GM19372 (cell line): ENCODE measurements around the gene AIMP2.
"Not testable (repeated sequence)": the region's sequence is repeated elsewhere in the genome, so short reads cannot be mapped to it uniquely, and the experiment has no call there.

Experiments
- ATAC-seq: cut with Tn5 transposase; IDR thresholded peaks from one replicate; pipeline ENCODE4 v1.9.1; 2021; ENCODE audit warnings: mild to moderate bottlenecking, low read depth, moderate library complexity; ENCODE audit not compliant: unreplicated experiment

AIMP2 gene

DNA sequence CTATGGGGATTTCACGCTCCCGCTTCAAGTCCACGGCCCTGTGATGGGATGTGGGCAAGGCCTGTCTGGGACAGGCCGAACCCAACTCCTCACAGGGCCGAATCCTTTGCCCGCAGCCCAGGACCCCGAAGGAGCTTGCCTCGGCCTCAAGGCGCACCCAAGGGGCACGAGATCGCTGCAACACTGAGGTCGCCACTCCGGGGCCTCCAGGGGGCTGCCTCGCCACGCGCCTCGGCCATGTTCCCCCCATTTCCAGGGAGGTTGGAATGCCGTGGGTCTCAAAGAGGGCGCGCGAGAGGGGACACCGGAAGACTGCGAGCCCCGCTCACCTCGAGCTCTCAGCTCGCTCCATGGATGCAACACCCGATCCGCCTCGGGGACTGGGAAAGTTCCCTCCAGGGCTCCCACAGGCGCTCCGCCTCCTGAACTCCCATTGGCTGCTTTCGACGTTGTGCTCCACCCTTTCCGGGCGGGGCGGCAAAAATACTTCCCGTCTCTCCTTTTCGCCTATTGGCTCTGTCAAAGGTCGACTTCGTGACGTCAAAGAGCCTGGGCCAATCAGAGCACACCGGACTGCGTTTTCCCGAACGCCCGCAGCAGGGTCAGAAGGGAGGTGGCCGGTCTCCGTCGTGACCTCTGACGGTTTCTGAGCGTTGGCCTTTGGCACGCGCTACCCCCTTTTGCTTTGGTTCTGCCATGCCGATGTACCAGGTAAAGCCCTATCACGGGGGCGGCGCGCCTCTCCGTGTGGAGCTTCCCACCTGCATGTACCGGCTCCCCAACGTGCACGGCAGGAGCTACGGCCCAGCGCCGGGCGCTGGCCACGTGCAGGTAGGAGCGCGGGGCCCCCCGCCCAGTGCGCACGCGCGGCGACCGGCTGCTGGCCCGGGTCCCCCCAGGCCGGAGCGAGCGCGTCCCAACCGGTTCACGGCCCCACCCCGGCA lies at the start of gene AIMP2, which contains the start of gene PMS2:
Gene AIMP2 (plus strand): TSS at position 605 of the 944 bp plus-strand sequence. CDS start 92 bp downstream, at position 697.
Gene PMS2 (minus strand): TSS at position 382 of the 944 bp plus-strand sequence. CDS start 30 bp downstream, at position 352.
- peak; percentile 94 for ATAC-seq

DNA sequence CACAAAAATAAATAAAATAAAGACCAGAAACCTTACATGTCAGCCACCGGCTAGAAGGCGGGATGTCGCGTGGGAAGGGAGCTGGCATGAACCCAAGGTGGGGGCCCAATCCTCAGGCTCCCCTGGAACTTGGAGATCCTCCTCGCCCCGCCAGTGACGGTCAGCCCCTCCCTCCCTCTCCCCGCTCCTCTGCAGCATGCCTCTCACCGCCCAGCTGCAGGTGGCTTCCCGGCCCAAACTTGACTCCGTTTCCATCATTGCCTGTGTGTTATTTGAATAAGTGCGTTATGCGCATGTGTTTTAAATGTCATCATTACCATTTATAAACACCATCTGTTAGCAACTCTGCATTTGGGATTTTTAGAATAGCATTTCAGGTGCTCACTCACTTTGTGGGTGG lies 45.9 kb upstream of the AIMP2 start:
- ATAC-seq, result not testable (repeated sequence)

DNA sequence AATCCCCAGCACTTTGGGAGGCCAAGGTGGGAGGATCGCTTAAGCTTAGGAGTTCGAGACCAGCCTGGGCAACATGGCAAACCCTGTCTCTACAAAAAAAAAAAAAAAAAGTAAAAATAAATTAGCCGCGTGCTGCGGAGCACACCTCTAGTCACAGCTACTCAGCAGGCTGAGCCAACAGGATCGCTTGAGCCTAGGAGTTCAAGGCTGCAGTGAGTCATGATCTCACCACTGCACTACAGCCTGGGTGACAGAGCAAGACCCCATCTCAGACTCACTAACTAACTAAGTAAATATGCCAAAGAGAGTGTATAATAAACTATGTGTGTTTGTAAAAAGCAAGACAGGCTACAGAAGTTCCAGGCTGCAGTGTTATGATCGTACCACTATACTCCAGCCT lies 45.3 kb upstream of the AIMP2 start:
- not testable (repeated sequence) for ATAC-seq

DNA sequence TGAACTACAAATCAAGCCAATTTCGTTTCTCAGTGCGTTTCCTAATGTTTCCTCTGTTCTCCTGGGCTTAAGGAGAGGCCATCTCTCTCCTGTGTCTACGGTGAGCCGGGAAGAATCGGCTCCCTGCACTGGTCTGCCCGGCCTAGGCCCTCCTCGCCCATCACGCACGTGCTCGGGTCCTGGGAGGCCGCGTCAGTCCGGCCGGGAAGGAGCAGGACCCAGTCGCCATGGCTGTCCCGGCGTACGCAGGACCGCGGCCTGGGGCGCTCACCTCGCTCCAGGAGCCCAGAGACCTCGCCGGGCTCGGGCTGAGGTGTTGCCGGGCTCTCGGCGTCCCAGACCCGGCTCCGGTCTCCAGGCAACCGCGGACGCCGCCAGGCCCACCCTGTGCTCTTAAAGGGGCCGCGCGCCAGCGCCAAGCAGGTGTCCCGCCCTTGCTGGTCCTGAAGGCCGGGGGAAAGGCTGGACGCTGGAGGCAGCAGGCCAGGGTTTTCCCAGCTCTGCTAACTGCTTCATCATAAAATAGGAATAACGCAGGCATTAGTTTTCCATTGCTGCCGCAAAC lies 38.6 kb upstream of the AIMP2 start, which contains the start of gene RSPH10B:
Gene RSPH10B (minus strand): TSS at position 343 of the 565 bp plus-strand sequence. CDS start 3,573 bp downstream, outside the sequence.
- not testable (repeated sequence) for ATAC-seq

DNA sequence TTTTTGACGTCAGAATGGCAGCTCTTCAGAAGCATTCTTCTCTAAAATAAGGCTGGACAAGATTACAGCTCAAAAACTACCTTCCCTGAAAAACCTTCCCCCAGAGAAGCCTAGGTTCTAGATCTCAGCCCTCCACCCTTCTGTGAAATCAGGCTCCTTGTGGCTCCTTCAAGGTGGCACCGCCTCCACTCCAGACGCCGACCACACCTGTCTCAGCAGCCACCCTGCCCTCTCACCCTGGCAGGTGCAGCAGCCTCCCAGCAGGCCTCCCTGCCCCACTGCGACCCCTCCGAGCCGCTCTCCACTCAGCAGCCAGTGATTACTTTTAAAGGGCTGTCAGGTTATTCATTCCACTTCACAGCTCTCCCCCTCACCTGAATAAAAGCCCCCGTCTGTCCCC lies 35.5 kb upstream of the AIMP2 start:
- not testable (repeated sequence) for ATAC-seq

DNA sequence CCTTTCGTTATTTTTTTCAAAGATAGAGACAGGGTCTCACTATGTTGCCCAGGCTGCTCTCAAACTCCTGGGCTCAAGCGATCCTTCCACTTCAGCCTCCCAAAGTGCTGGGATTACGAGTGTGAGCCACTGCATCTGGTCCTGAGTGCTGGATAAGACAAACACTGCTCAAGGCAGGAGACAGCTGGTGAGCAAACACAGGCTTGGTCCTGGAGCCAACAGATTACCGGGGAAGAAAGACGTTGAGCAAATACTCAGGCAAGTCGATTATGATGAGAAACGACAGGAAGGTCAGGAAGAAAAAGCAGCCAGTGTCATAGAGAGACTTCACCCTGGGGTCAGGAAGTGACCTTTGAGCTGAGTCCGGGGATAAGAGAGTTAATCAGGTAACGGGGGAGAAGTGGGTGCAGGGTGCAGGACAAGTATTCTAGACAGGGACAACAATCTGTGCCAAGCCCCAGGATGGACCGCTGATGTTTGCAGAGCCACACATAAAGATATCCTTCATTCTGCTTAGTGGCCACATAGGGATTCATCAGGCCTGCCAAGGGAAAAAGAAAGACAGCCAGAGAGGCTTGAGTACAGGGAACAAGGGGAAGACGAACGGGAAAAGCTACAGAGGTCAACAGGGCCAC lies 29.3 kb upstream of the AIMP2 start:
- ATAC-seq, result not testable (repeated sequence)

DNA sequence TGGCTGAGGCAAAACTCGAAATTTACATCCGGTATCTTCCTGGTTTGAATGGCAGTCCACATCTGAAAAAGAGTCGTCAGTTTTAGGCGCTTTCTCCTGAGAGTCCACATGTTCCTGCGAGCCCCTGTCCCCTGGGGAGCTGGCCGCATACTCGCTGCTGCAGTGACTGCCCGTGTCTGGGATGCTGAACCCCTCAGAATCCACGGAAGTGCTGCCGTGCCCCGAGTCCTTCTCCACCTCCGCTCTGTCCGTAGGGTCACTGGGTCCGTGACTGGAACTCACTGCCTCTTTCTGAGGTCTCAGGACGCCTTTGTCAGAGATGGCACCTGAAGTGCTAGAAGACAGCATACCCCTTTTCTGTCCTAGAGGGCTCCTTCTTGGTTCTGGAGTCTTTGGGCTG lies 22.0 kb upstream of the AIMP2 start:
- ATAC-seq, result not testable (repeated sequence)

DNA sequence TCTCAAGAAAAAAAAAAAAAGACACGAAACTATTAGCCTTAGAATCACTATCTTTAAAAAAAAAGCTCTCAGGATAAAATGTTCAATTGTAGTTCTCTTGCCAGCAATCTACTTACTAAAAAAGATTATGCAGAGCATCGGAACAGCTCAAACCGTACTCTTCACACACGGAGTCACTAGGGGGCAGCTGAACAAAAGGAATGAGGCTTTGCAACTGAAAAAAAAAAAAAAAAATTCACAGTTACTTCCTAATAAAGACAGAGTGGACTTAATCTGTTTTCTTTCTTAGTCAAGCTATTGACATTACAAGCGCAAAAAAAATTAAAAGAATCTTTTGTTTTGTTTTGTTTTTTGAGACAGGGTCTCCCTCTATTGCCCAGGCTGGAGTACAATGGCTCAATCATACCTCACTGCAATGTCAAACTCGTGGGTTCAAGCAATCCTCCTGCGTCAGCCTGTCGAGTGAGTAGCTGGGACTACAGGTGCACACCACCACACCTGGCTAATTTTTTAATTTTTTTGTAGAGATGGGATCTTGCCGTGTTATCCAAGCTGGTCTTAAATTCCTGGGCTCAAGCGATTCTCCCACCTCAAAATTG lies 11.8 kb upstream of the AIMP2 start:
- ATAC-seq, result no peak

DNA sequence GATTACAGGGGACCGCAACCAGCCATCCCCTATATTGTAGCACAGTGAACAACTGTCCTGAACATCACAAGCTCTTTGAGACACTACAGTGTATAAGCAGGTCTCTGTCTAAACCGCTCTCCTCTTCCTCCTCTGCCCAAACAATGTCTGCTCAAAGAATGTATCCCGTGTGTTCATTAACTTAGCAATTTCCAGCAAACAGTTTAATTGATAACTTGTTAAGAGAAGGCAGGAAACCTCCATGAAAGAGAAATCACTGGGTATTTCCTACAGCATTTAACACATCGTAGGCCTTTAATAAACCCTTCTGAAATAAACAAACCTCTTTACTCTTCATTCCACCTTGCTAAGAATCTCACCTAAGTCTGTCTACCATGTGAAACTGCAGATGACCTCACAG lies 1.7 kb upstream of the AIMP2 start:
- no peak for ATAC-seq

DNA sequence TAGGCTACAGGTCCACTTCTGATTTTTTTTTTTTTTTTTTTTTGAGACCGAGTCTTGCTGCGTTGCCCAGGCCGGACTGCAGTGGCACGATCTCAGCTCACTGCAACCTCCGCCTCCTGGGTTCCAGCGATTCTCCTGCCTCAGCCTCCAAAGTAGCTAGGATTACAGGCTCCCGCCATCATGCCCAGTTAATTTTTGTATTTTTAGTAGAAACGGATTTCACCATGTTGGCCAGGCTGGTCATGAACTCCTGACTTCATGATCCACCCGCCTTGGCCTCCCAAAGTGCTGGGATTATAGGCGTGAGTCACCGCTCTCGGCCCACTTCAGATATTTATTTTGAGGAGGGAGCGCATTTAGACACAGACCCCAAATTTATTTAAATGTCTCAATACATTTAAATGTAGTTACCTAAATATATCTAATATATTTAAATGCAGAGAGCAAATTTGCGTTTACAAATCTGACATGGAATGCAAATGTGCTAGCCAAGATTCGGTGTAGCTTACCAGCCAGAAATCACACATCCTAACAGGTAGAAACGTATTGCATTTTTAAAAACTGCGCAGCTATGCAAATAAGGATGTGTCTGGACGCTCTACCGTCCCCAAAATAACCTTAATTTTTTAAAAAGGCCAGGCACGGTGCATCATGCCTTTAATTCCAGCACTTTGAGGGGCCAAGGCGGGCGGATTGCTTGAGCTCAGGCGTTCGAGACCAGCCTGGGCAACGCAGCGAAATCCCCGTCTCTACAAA lies 1.1 kb upstream of the AIMP2 start:
- not testable (repeated sequence) for ATAC-seq

DNA sequence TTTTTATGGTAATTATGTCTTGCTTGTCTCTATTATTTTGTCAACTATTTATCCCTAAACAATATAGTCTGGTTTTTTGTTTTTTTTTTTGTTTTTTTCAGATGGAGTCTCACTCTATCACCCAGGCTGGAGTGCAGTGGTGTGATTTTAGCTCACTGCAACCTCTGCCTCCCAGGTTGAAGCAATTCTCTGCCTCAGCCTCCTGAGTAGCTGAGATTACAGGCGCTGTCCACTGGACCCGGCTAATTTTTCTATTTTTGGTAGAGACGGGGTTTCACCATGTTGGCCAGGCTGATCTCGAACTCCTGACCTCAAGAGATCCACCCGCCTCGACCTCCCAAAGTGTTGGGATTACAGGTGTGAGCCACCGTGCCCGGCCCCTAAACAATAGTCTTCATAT lies 1.3 kb downstream of the AIMP2 start:
- ATAC-seq, result not testable (repeated sequence)

DNA sequence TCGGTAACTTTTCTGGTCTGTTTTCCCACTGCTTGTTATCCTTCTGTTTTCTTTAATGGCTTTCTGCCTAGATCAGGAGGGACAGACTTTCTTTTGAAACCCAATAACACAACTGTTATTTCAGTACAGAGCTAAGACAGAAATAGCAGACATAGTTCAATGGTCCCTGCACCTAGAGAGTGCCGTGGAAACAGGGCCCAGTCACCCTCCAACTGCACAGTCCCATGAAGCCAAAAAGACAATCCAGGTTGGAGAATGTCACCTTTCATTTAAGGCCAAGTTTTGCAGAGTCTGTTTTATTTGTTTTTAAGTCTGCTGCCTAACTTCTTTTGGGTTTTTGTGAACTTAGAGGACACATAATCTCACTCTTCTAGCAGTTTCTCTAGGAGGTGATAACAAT lies 2.5 kb downstream of the AIMP2 start:
- no peak for ATAC-seq

DNA sequence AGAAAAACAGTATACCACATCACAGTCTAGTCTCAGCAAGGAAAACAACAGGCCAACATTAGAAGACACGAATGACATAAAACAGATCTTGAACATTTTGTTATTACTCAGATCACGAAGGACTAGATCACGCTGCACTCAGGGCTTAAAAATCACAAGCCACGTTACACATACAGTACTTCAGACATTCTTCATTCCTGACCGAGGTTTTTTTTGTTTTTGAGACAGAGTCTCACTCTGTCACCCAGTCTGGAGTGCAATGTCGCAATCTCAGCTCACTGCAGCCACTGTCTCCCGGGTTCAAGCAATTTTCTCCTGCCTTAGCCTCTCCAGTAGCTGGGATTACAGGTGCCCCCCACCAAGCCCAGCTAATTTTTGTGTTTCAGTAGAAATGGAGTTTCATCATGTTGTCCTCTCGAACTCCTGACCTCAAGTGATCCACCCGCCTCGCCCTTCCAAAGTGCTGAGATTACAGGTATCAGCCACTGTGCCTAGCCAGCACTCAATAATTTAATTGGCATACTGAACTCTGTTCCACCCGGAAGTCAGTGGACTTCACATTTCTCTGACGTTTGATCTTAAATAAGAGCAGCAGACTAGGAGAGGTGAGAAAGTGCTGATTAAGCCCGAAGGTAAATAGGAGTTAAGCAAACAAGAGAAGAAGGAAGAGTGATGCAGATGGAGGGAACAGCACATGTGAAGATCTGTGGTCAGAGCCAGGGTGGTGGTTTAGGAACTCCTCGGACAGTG lies 3.5 kb downstream of the AIMP2 start:
- no peak for ATAC-seq

DNA sequence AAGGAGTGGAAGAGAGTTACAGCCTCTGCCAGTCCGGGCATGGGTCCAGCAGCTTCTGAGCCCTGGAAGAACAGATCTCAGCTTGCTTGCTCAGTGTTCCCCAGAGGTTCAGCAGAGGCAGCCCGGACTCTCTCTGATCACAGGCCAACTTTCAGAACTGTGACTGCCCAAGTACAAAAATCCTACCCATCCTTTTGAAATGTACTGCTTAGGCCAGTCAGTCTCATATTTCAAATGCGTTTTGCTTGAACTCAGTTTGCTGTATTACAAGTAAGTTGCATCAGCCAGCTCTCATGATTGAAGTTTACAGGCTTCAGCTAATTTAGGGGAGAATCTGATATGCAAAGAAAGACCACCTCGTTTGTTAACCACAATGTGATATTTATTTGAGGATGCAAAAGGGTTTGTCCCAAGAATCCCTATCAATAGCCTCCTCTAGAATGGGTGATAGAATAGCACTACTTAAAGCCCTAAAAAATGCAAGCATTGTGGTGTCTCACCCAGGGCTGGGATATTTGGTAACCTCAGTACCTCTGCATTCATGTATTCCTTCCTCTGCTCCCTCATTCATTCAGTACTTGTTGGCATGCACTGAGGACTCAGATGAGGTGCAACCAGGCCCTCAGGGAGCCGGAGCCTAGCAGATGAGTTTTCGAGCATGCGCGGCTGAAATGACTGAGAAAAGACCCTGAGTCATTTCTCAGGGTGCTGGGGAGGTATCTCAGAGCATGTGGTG lies 7.0 kb downstream of the AIMP2 start:
- ATAC-seq, result no peak

DNA sequence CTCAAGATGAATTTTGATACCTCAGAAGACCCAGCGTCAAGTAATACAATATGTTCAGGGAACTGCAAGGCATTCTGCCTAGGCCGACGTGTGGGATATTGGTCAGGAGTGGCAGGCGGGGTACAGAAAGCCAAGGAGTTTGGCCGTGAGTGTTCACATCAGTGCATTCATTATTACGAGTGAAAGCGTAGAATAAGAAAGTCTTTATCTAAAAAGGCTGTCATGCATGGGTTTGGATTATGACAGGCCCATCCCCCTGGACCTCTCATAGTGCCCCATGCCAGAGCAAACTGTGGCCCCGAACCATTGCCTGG lies 7.5 kb downstream of the AIMP2 start:
- no peak for ATAC-seq

DNA sequence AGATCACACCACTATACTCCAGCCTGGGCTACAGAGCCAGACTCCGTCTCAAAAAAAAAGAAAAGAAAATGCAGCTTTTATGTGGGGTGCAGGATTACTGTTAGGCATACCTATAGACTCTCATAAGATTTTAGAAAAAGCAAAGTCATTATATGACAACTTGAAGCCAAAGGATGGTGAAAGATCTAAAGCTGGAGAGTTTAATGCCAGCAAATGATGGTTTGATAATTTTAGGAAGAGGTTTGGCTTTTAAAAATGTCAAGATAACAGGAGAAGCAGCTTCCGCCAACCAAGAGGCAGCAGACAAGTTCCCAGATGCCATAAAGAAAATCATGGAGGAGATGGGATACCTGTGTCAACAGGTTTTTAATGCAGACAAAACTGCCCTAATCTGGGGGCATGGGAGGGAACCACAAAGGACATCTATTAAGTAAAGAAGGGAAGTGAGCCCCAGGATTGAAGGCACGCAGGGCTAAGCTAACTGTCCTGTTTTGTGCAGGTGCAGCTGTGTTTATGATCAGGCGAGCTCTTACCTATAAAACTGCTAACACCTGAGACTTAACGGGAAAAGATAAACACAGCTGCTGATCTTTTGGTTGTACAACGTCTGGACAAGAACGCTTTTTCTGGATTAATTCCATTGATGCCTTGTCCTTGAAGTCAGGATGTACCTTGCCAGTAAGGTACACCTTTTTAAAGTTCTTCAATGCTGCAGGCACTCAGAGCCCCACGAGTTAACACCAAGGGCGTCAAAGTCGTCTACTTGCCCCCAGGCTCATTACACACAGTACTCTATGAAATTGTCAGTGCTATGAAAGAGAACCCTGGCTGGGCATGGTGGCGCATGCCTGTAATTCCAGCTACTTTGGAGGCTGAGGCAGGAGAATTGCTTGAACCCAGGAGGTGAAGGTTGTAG lies 11.6 kb downstream of the AIMP2 start:
- ATAC-seq, result no peak

DNA sequence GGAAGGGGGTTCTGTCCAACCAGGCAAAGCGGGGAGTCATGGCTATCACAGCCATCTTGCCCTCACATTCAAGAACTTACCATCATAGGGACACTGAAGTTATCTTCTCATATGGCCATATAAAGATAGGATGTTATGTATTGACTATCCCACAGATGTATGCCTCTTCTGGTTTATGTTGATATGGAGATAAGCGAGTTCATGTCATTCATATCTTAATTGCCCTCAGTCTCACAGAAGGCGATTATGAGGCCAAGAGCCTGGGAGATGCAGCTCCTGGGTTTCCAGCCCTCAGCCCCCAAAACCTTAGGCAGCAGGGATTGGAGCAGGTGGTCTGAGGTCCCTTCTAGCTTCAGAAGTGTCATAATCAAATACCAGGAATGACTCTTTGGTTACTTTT lies 13.6 kb downstream of the AIMP2 start:
- ATAC-seq, result no peak

DNA sequence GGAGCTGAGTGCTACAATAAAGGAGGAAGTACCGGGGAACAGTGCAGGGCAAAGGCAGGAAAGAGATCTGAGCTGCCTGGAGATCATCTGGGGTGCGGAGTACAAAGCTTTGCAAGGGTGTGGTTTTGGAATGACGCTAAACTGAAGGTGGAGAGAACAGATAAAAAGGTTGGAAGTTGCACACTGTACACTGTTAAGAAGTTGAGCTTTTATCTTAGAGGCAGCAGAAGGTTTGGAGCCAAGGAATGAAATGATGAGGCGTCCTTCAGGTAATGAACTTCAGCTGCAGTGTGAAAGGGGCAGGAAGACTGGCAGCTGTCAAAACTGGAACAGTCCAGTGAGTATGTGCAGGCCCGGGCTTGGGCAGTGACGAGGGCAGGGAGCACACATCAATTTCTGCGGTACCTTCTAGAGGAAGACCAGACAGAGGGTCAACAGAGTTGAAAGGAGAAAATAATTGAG lies 14.9 kb downstream of the AIMP2 start:
- no peak for ATAC-seq
